ENCODE data around the gene PFDN4.

DNA sequence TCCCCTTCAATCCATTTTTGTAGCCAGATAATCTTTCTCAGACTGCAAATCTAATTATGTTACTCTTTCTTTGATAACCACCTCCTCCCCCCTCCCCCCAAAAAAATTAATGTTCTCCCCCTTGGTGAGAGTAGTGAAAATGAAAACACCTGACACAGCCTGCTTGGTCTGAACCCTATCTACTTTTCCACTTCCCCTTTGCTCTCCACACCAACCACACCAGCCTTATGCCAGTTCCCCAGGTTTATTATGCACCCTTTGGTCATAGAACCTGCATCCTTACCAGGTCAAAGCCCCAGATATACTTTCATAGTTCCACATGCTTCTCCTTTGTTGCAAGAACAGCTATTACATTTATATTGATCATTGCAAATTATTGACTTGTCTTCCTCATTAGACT is 19.4 kb downstream of the PFDN4 start:
- TF ChIP-seq, protein P1, sequence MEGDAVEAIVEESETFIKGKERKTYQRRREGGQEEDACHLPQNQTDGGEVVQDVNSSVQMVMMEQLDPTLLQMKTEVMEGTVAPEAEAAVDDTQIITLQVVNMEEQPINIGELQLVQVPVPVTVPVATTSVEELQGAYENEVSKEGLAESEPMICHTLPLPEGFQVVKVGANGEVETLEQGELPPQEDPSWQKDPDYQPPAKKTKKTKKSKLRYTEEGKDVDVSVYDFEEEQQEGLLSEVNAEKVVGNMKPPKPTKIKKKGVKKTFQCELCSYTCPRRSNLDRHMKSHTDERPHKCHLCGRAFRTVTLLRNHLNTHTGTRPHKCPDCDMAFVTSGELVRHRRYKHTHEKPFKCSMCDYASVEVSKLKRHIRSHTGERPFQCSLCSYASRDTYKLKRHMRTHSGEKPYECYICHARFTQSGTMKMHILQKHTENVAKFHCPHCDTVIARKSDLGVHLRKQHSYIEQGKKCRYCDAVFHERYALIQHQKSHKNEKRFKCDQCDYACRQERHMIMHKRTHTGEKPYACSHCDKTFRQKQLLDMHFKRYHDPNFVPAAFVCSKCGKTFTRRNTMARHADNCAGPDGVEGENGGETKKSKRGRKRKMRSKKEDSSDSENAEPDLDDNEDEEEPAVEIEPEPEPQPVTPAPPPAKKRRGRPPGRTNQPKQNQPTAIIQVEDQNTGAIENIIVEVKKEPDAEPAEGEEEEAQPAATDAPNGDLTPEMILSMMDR (IDR thresholded peaks at IDR 0.05): no peak
- TF ChIP-seq ZFX (IDR thresholded peaks at IDR 0.05; ENCODE audit: borderline replicate concordance): no peak
